Measurements from ENCODE around the gene COL16A1. TPM values are rescaled to one million over a fixed set of nuclear protein-coding genes. Genes with fewer than 3 reads are reported as not detected.
"Not testable (repeated sequence)": the region's sequence is repeated elsewhere in the genome, so short reads cannot be mapped to it uniquely, and the experiment has no call there.

The COL16A1 gene
- total RNA-seq, 1 donor from 2014 or later: 0.79 TPM

GRCh38 chr1:31707059-31707600, 3.3 kb upstream of the COL16A1 start:
- not testable (repeated sequence) for DNase-seq (ENCODE audit: low read depth in 2 of 2)

GRCh38 chr1:31706384-31707058, 2.7 kb upstream of the COL16A1 start:
- no peak for DNase-seq (ENCODE audit: low read depth in 2 of 2)

- peak; percentile 27 to 47 for DNase-seq (ENCODE audit: low read depth in 2 of 2)
These were observed 1.5 kb upstream of the COL16A1 start for GRCh38 chr1:31705080-31705866.

GRCh38 chr1:31704271-31705079, 658 bp upstream of the COL16A1 start:
- no peak for DNase-seq (ENCODE audit: low read depth in 2 of 2)

GRCh38 chr1:31702836-31703404, 897 bp downstream of the COL16A1 start:
- DNase-seq (ENCODE audit: low read depth in 2 of 2): no peak

GRCh38 chr1:31701091-31701736, 2.6 kb downstream of the COL16A1 start:
- peak; percentile 80 to 85 for DNase-seq (ENCODE audit: low read depth in 2 of 2)

GRCh38 chr1:31700468-31701090, 3.2 kb downstream of the COL16A1 start:
- DNase-seq (ENCODE audit: low read depth in 2 of 2): no peak

- peak in 1 of 2 donors; percentile 73 for DNase-seq (ENCODE audit: low read depth in 2 of 2)
These were observed 4.4 kb downstream of the COL16A1 start for GRCh38 chr1:31699341-31699891.

GRCh38 chr1:31697369-31697984, 6.3 kb downstream of the COL16A1 start:
- DNase-seq (ENCODE audit: low read depth in 2 of 2): no peak

- DNase-seq (ENCODE audit: low read depth in 2 of 2): no peak
These were observed 7.6 kb downstream of the COL16A1 start for GRCh38 chr1:31696242-31696641.

- DNase-seq (ENCODE audit: low read depth in 2 of 2): no peak
These were observed 8.5 kb downstream of the COL16A1 start for GRCh38 chr1:31695327-31695726.

- no peak for DNase-seq (ENCODE audit: low read depth in 2 of 2)
These were observed 8.9 kb downstream of the COL16A1 start for GRCh38 chr1:31694964-31695313.

GRCh38 chr1:31694069-31694963, 9.5 kb downstream of the COL16A1 start:
- no peak for DNase-seq (ENCODE audit: low read depth in 2 of 2)

GRCh38 chr1:31693231-31693630, 10.6 kb downstream of the COL16A1 start:
- DNase-seq (ENCODE audit: low read depth in 2 of 2): no peak

GRCh38 chr1:31691951-31692350, 11.9 kb downstream of the COL16A1 start:
- no peak for DNase-seq (ENCODE audit: low read depth in 2 of 2)

- DNase-seq (ENCODE audit: low read depth in 2 of 2): no peak
These were observed 12.4 kb downstream of the COL16A1 start for GRCh38 chr1:31691446-31691845.

GRCh38 chr1:31690921-31691320, 12.9 kb downstream of the COL16A1 start:
- DNase-seq (ENCODE audit: low read depth in 2 of 2): no peak

- DNase-seq (ENCODE audit: low read depth in 2 of 2): peak; percentile 57 to 91
These were observed 14.0 kb downstream of the COL16A1 start for GRCh38 chr1:31689854-31690253.

- DNase-seq (ENCODE audit: low read depth in 2 of 2): no peak
These were observed 14.4 kb downstream of the COL16A1 start for GRCh38 chr1:31689379-31689778.

Measured in lung microvascular endothelial cell (primary cell).